Measurements from ENCODE around the gene KRT26. TPM values are rescaled to one million over a fixed set of nuclear protein-coding genes. Genes with fewer than 3 reads are reported as not detected.

Gene KRT26
- total RNA-seq, 1 experiment from 2014 or later = not detected

- POLR2A ChIA-PET = interaction anchor here (0.6 to 2.1 kb wide), 9 partner anchors 17 to 225 kb away, joined by 3 to 7 read pairs (median 3); partner anchors contain the start of gene SMARCE1
- intact Hi-C loops (cut with micrococcal nuclease) = loop anchor here (1.0 kb wide), 2 partner anchors 172 to 177 kb away; no protein-coding TSS in a partner anchor
- DNase-seq (ENCODE audit: unreplicated experiment) = peak; percentile 49
These were observed 19.9 kb upstream of the KRT26 start for GRCh38 chr17:40791787-40792436.

GRCh38 chr17:40791111-40791510, 19.1 kb upstream of the KRT26 start:
- H3K27me3 Mint-ChIP-seq (ENCODE audit: insufficient read depth, unreplicated experiment) = peaks cover 10% of the 10 kb centered on the region
- no peak overlapping the region for H3K4me3 Mint-ChIP-seq (ENCODE audit: unreplicated experiment)
- H3K36me3 Mint-ChIP-seq (ENCODE audit: insufficient read depth, unreplicated experiment) = no peaks in the 10 kb centered on the region
- ChIA-PET POLR2A (interaction anchor here (0.8 to 2.1 kb wide), 4 partner anchors 94 to 176 kb away, joined by 3 to 7 read pairs (median 4); no protein-coding TSS in a partner anchor), CTCF (interaction anchor here (0.6 to 6.6 kb wide), 20 partner anchors 9 to 831 kb away, joined by 3 to 68 read pairs (median 3); partner anchors contain the start of genes KRT27 and KRTAP29-1)
- H3K27ac Mint-ChIP-seq (ENCODE audit: low read depth, unreplicated experiment) = no peak overlapping the region
- no peaks in the 10 kb centered on the region for H3K4me1 Mint-ChIP-seq (ENCODE audit: insufficient read depth, unreplicated experiment)
- DNase-seq (ENCODE audit: unreplicated experiment) = no peak
- no TSS peak for BruUV-seq (replicated peaks)
- intact Hi-C loops (cut with micrococcal nuclease) = loop anchor here (1.0 kb wide), 1 partner anchor 171 kb away; no protein-coding TSS in a partner anchor
- H3K9me3 Mint-ChIP-seq (ENCODE audit: unreplicated experiment) = no peaks in the 10 kb centered on the region
- TF ChIP-seq CTCF (IDR thresholded peaks at IDR 0.05; ENCODE audit: unreplicated experiment) = no peak

More at GRCh38 chr17:40791787-40792436, 19.9 kb upstream of the KRT26 start:
- TF ChIP-seq CTCF (IDR thresholded peaks at IDR 0.05; ENCODE audit: unreplicated experiment) = peak; percentile 56
- peaks cover 15% of the 10 kb centered on the region for H3K27me3 Mint-ChIP-seq (ENCODE audit: insufficient read depth, unreplicated experiment)
- no peak overlapping the region for H3K4me3 Mint-ChIP-seq (ENCODE audit: unreplicated experiment)
- no peaks in the 10 kb centered on the region for H3K9me3 Mint-ChIP-seq (ENCODE audit: unreplicated experiment)
- H3K4me1 Mint-ChIP-seq (ENCODE audit: insufficient read depth, unreplicated experiment) = no peaks in the 10 kb centered on the region
- CTCF ChIA-PET = interaction anchor here (0.6 to 6.6 kb wide), 22 partner anchors 10 to 871 kb away, joined by 3 to 68 read pairs (median 3); partner anchors contain the start of genes KRT27 and SMARCE1
- H3K36me3 Mint-ChIP-seq (ENCODE audit: insufficient read depth, unreplicated experiment) = no peaks in the 10 kb centered on the region
- no peak overlapping the region for H3K27ac Mint-ChIP-seq (ENCODE audit: low read depth, unreplicated experiment)
- BruUV-seq (replicated peaks) = no TSS peak

- Mint-ChIP-seq H3K4me1 (ENCODE audit: insufficient read depth, unreplicated experiment) (no peaks in the 10 kb centered on the region), H3K9me3 (ENCODE audit: unreplicated experiment) (no peaks in the 10 kb centered on the region), H3K4me3 (ENCODE audit: unreplicated experiment) (no peak within 1 kb of the TSS), H3K36me3 (ENCODE audit: insufficient read depth, unreplicated experiment) (no peaks in the 10 kb centered on the region), H3K27me3 (ENCODE audit: insufficient read depth, unreplicated experiment) (peaks cover 25% of the 10 kb centered on the region), H3K27ac (ENCODE audit: low read depth, unreplicated experiment) (no peak within 1 kb of the TSS)
- DNase-seq (ENCODE audit: unreplicated experiment) = no peak
- CTCF ChIA-PET = interaction anchor here (0.6 to 1.1 kb wide), 3 partner anchors 9 to 766 kb away, joined by 3 read pairs; no protein-coding TSS in a partner anchor
- BruUV-seq (replicated peaks) = no TSS peak
- no peak for TF ChIP-seq CTCF (IDR thresholded peaks at IDR 0.05; ENCODE audit: unreplicated experiment)
- POLR2A ChIA-PET = no interaction called here
- intact Hi-C loops (cut with micrococcal nuclease) = no loop called here
These were observed 10.4 kb upstream of the KRT26 start, which contains the start of gene KRT27 for GRCh38 chr17:40782450-40782849. TSS of gene KRT27 (minus strand) at chr17:40782550. CDS start at chr17:40782493, 57 bp downstream.

GRCh38 chr17:40779181-40779909, 7.3 kb upstream of the KRT26 start:
- no peaks in the 10 kb centered on the region for H3K36me3 Mint-ChIP-seq (ENCODE audit: insufficient read depth, unreplicated experiment)
- ChIA-PET CTCF (interaction anchor here (0.7 to 1.1 kb wide), 3 partner anchors 12 to 372 kb away, joined by 3 to 4 read pairs (median 3); no protein-coding TSS in a partner anchor), POLR2A (no interaction called here)
- intact Hi-C loops (cut with micrococcal nuclease) = no loop called here
- DNase-seq (ENCODE audit: unreplicated experiment) = no peak
- no peak overlapping the region for H3K27ac Mint-ChIP-seq (ENCODE audit: low read depth, unreplicated experiment)
- H3K4me1 Mint-ChIP-seq (ENCODE audit: insufficient read depth, unreplicated experiment) = no peaks in the 10 kb centered on the region
- H3K27me3 Mint-ChIP-seq (ENCODE audit: insufficient read depth, unreplicated experiment) = peaks cover 54% of the 10 kb centered on the region
- TF ChIP-seq CTCF (IDR thresholded peaks at IDR 0.05; ENCODE audit: unreplicated experiment) = no peak
- BruUV-seq (replicated peaks) = no TSS peak
- no peak overlapping the region for H3K4me3 Mint-ChIP-seq (ENCODE audit: unreplicated experiment)
- no peaks in the 10 kb centered on the region for H3K9me3 Mint-ChIP-seq (ENCODE audit: unreplicated experiment)

Measured in MCF 10A (cell line).